HG03095 (cell line): ENCODE data around the gene DCST1.
"Not testable (repeated sequence)": the region's sequence is repeated elsewhere in the genome, so short reads cannot be mapped to it uniquely, and the experiment has no call there.

Experiments
- ATAC-seq: cut with Tn5 transposase; IDR thresholded peaks from one replicate; pipeline ENCODE4 v1.9.1; 2021; ENCODE audit warnings: moderate library complexity; ENCODE audit not compliant: unreplicated experiment

DCST1 gene

GRCh38 chr1:155033524-155033923 lies at the start of gene DCST1, which contains the start of gene DCST2:
DCST1 (plus strand) TSS chr1:155033824; CDS start chr1:155034037, 213 bp downstream.
DCST2 (minus strand) TSS chr1:155033781; CDS start chr1:155033701, 80 bp downstream.
- no peak for ATAC-seq

- ATAC-seq: not testable (repeated sequence)
Measured at GRCh38 chr1:154986736-154987135, 46.9 kb upstream of the DCST1 start.

- ATAC-seq: no peak
Measured at GRCh38 chr1:154987326-154987725, 46.3 kb upstream of the DCST1 start.

- ATAC-seq: no peak
Measured at GRCh38 chr1:154988058-154988954, 45.3 kb upstream of the DCST1 start.

- ATAC-seq: no peak
Measured at GRCh38 chr1:154989195-154989860, 44.3 kb upstream of the DCST1 start.

- no peak for ATAC-seq
Measured at GRCh38 chr1:154990276-154990675, 43.3 kb upstream of the DCST1 start.

GRCh38 chr1:154992721-154993571 lies 40.7 kb upstream of the DCST1 start:
- no peak for ATAC-seq

GRCh38 chr1:154993572-154994268 lies 39.9 kb upstream of the DCST1 start, which contains the start of gene LENEP:
LENEP (plus strand) TSS chr1:154993586; CDS start chr1:154993608, 22 bp downstream.
- no peak for ATAC-seq

GRCh38 chr1:154994269-154994587 lies 39.4 kb upstream of the DCST1 start:
- ATAC-seq: no peak

GRCh38 chr1:154994591-154994990 lies 39.0 kb upstream of the DCST1 start:
- no peak for ATAC-seq

GRCh38 chr1:154995301-154995983 lies 38.2 kb upstream of the DCST1 start:
- not testable (repeated sequence) for ATAC-seq

GRCh38 chr1:154996966-154997701 lies 36.5 kb upstream of the DCST1 start:
- ATAC-seq: no peak

- no peak for ATAC-seq
Measured at GRCh38 chr1:154998201-154998780, 35.3 kb upstream of the DCST1 start.

- no peak for ATAC-seq
Measured at GRCh38 chr1:154998818-154999570, 34.6 kb upstream of the DCST1 start.

GRCh38 chr1:154999571-155000410 lies 33.8 kb upstream of the DCST1 start:
- ATAC-seq: no peak

GRCh38 chr1:155000411-155000725 lies 33.3 kb upstream of the DCST1 start:
- no peak for ATAC-seq

GRCh38 chr1:155000726-155001424 lies 32.7 kb upstream of the DCST1 start:
- peak; percentile 39 for ATAC-seq
